ENCODE data around the gene SLC27A1. TPM values are rescaled to one million over a fixed set of nuclear protein-coding genes. Genes with fewer than 3 reads are reported as not detected.

SLC27A1 gene
- total RNA-seq, 1 donor from 2014 or later, result 25.1 TPM

DNA sequence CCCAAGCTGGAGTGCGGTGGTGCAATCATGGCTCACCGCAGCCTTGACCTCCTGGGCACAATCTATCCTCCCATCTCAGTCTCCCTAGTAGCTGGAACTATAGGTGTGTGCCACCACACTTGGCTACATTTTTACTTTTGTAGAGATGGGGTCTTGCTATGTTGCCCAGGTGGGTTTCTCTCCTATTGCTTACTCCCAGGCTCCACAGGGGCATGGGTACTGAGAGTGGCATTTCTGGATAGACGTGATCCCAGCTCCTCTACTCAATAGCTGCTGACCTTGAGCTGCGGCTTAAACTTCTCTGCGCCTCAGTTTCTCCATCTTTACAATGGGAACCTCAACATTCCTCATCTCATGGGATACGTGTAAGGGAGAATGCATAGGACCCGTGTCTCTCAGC lies 38.9 kb upstream of the SLC27A1 start:
- TF ChIP-seq, protein P1, sequence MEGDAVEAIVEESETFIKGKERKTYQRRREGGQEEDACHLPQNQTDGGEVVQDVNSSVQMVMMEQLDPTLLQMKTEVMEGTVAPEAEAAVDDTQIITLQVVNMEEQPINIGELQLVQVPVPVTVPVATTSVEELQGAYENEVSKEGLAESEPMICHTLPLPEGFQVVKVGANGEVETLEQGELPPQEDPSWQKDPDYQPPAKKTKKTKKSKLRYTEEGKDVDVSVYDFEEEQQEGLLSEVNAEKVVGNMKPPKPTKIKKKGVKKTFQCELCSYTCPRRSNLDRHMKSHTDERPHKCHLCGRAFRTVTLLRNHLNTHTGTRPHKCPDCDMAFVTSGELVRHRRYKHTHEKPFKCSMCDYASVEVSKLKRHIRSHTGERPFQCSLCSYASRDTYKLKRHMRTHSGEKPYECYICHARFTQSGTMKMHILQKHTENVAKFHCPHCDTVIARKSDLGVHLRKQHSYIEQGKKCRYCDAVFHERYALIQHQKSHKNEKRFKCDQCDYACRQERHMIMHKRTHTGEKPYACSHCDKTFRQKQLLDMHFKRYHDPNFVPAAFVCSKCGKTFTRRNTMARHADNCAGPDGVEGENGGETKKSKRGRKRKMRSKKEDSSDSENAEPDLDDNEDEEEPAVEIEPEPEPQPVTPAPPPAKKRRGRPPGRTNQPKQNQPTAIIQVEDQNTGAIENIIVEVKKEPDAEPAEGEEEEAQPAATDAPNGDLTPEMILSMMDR (IDR thresholded peaks at IDR 0.05; ENCODE audit: unreplicated experiment), result no peak
- H3K27ac Mint-ChIP-seq, result no peak overlapping the region
- peaks cover 8% of the 10 kb centered on the region for H3K36me3 Mint-ChIP-seq
- H3K27me3 Mint-ChIP-seq (ENCODE audit: low read depth), result no peaks in the 10 kb centered on the region
- DNase-seq (ENCODE audit: low spot score in 2 of 2, unreplicated experiment in 2 of 2), result no peak
- peaks cover 4% of the 10 kb centered on the region for H3K4me1 Mint-ChIP-seq
- H3K9me3 Mint-ChIP-seq, result no peaks in the 10 kb centered on the region
- H3K4me3 Mint-ChIP-seq, result no peak overlapping the region

GRCh38 chr19:17435218-17435617 lies 35.1 kb upstream of the SLC27A1 start:
- Mint-ChIP-seq H3K4me3 (no peak overlapping the region), H3K27me3 (ENCODE audit: low read depth) (no peaks in the 10 kb centered on the region), H3K9me3 (no peaks in the 10 kb centered on the region), H3K36me3 (peaks cover 11% of the 10 kb centered on the region), H3K27ac (no peak overlapping the region), H3K4me1 (no peaks in the 10 kb centered on the region)
- TF ChIP-seq, protein P1 (IDR thresholded peaks at IDR 0.05; ENCODE audit: unreplicated experiment), result no peak
- no peak for DNase-seq (ENCODE audit: low spot score in 2 of 2, unreplicated experiment in 2 of 2)

DNA sequence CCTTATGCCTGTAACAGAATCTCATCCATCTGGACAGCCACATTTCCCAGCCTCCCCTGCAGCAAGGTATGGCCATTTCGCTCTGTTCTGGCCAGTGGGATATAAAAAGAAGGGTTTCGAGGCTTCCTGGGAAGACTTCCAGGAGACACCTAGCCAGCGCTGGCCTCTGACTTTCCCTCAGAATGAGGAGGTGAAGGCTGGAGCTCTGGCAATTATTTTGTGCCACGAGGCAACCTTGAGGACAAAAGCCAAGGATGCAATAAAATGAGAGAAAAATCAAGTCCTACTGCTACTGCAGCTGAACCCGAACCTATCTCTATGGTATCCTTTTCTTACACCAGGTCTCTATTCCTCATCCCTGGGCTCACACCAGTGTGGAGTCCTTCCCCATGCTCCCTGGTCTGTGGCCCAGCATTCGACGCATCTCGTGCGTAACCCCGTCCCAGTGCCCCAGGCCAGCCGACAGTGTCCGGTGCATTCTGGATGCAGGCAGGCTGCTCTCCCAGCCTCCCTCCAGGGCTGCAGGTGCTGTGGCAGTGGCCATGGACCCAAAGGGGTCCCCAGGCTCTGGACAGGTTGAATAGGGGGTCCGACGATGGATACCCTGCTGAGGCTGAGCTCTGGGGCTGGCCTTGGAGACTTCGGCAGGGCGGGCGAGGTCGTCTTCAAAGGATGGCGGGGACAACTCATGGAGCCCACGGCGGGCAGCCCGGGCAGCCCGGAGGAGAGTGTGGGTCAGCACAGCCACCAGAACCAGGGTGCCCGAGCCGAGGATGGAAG lies 34.0 kb upstream of the SLC27A1 start:
- Mint-ChIP-seq H3K4me1 (no peaks in the 10 kb centered on the region), H3K27ac (no peak overlapping the region), H3K4me3 (no peak overlapping the region), H3K9me3 (no peaks in the 10 kb centered on the region), H3K36me3 (peaks cover 11% of the 10 kb centered on the region), H3K27me3 (ENCODE audit: low read depth) (no peaks in the 10 kb centered on the region)
- TF ChIP-seq, protein P1 (IDR thresholded peaks at IDR 0.05; ENCODE audit: unreplicated experiment), result no peak
- DNase-seq (ENCODE audit: low spot score in 2 of 2, unreplicated experiment in 2 of 2), result no peak

- Mint-ChIP-seq H3K4me1 (peaks cover 5% of the 10 kb centered on the region), H3K36me3 (peaks cover 11% of the 10 kb centered on the region), H3K9me3 (no peaks in the 10 kb centered on the region), H3K27ac (no peak overlapping the region), H3K4me3 (no peak overlapping the region), H3K27me3 (ENCODE audit: low read depth) (no peaks in the 10 kb centered on the region)
- TF ChIP-seq, protein P1 (IDR thresholded peaks at IDR 0.05; ENCODE audit: unreplicated experiment), result no peak
- DNase-seq (ENCODE audit: low spot score in 2 of 2, unreplicated experiment in 2 of 2), result no peak
Measured at GRCh38 chr19:17436874-17437267, 33.5 kb upstream of the SLC27A1 start.

DNA sequence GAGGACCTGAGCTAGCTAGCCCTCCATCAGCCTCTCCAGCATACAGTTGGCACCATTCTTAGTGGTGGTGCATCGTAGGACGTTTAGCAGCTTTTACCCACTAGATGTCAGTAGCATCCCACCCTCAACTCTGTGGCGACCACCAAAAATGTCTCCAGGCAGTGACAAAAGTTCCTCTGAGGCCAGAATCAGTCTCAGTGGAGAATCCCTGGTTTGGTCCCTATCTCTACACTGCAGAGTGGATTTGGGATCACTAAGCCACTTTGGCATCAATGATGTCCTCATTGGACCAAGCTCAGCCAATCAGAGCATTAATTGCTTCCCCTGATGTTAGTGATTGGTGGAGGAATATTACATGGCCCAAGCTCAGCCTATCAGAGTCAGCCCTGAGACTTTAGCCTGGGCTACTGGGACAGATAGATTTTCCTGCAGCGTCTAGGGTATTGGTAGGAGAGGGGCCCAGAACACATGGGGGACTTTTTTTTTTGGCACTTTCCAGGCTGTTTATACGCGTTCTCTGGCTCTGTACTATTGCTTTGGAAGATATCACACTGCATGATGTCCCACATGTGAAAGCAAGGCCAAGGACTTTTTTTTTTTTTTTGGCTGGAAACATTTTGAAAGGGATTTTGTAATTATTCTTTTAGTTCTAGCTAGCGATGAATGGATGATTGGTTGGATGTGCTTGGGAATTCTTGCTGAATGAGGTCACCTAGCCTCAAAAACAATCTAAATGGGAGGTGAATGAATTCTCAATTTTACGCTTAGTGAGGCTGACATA lies 28.9 kb upstream of the SLC27A1 start:
- Mint-ChIP-seq H3K4me1 (peaks cover 6% of the 10 kb centered on the region), H3K36me3 (peaks cover 3% of the 10 kb centered on the region), H3K27ac (peak overlapping the region; percentile 72), H3K9me3 (no peaks in the 10 kb centered on the region), H3K27me3 (ENCODE audit: low read depth) (no peaks in the 10 kb centered on the region), H3K4me3 (no peak overlapping the region)
- DNase-seq (ENCODE audit: low spot score in 2 of 2, unreplicated experiment in 2 of 2), result no peak
- TF ChIP-seq, protein P1 (IDR thresholded peaks at IDR 0.05; ENCODE audit: unreplicated experiment), result no peak

All from mesothelial cell of epicardium (in vitro differentiated cells).